HEK293 (cell line): ENCODE results near the gene CEP68.
A peak's percentile ranks its signal among the peaks of the same experiment; 100 is the strongest.

Experiments
- CTCF ChIA-PET: fragments of 350-600 bp; formaldehyde crosslinking; extraction: SDS; loops from one replicate; lab custom pipeline; 2021; ENCODE audit warnings: antibody characterized with exemption; lab: Yijun Ruan, JAX
- POLR2A ChIA-PET: fragments of 300-600 bp; formaldehyde crosslinking; extraction: SDS; loops from one replicate; lab custom pipeline; 2020; ENCODE audit warnings: antibody characterized with exemption, inconsistent platforms; lab: Yijun Ruan, JAX
- H3K27ac ChIP-seq: fragments of 200-500 bp; sonication (Bioruptor generic); 2 replicates; pipeline ENCODE4 v1.5.1; 2014; ENCODE audit warnings: low read depth, low read length, control low read depth, inconsistent platforms; ENCODE audit errors: extremely low read depth
- H3K36me3 ChIP-seq, 2 experiments: fragments of 200-500 bp in 1 of 2; sonication (Bioruptor generic) in 1 of 2; 1 replicate in 1 of 2; 2 replicates in 1 of 2; pipeline ENCODE4 v1.5.1; 2014 to 2017; ENCODE audit warnings: inconsistent platforms in 2 of 2, low read length in 2 of 2; ENCODE audit not compliant: control insufficient read depth in 2 of 2, insufficient read depth in 1 of 2
- H3K4me1 ChIP-seq: fragments of 200-500 bp; sonication (Bioruptor generic); 2 replicates; pipeline ENCODE4 v1.5.1; 2014; ENCODE audit warnings: mild to moderate bottlenecking, low read length, inconsistent platforms; ENCODE audit not compliant: control insufficient read depth, insufficient read depth
- H3K4me3 ChIP-seq: 2 replicates; pipeline ENCODE4 v1.5.1; 2011; ENCODE audit warnings: low read depth, mild to moderate bottlenecking, control low read depth, low read length, moderate library complexity
- H3K9me3 ChIP-seq: fragments of 200-500 bp; sonication (Bioruptor generic); 2 replicates; pipeline ENCODE4 v1.5.1; 2014; ENCODE audit warnings: low read depth, low read length, inconsistent platforms; ENCODE audit not compliant: control insufficient read depth, insufficient read depth
- CTCF ChIP-seq: fragments of 450-650 bp; formaldehyde crosslinking; IDR thresholded peaks from 2 replicates; pipeline ENCODE4 v1.5.1; 2016; ENCODE audit warnings: missing biosample characterization, missing genetic modification characterization
- FEZF1 ChIP-seq: fragments of 450-650 bp; formaldehyde crosslinking; IDR thresholded peaks from 2 replicates; pipeline ENCODE4 v1.5.1; 2016; ENCODE audit warnings: missing biosample characterization, missing genetic modification characterization
- GLI2 ChIP-seq: fragments of 450-650 bp; formaldehyde crosslinking; IDR thresholded peaks from 2 replicates; pipeline ENCODE4; 2017; ENCODE audit warnings: missing biosample characterization, missing genetic modification characterization, low read depth, borderline replicate concordance
- HOXA7 ChIP-seq: sonication (generic); formaldehyde crosslinking; IDR thresholded peaks from 2 replicates; pipeline ENCODE4 v1.8.1; 2022; ENCODE audit warnings: missing genetic modification reagents, borderline replicate concordance
- IKZF3 ChIP-seq: fragments of 450-650 bp; IDR thresholded peaks from 2 replicates; pipeline ENCODE4 v1.5.0; 2018; ENCODE audit warnings: missing biosample characterization, mild to moderate bottlenecking, missing genetic modification characterization, moderate library complexity
- MZF1 ChIP-seq: fragments of 450-650 bp; formaldehyde crosslinking; IDR thresholded peaks from 2 replicates; pipeline ENCODE4 v1.5.1; 2017; ENCODE audit warnings: missing biosample characterization, missing genetic modification characterization, borderline replicate concordance
- PRDM10 ChIP-seq: fragments of 450-650 bp; formaldehyde crosslinking; IDR thresholded peaks from 2 replicates; pipeline ENCODE4 v1.5.1; 2016; ENCODE audit warnings: missing biosample characterization, missing genetic modification characterization
- SCRT2 ChIP-seq: fragments of 450-650 bp; formaldehyde crosslinking; IDR thresholded peaks from 2 replicates; pipeline ENCODE4 v1.5.1; 2016; ENCODE audit warnings: missing biosample characterization, missing genetic modification characterization
- SETDB1 ChIP-seq: IDR thresholded peaks from one replicate; pipeline ENCODE4 v1.6.1; 2017; ENCODE audit warnings: mild to moderate bottlenecking, low read length, moderate library complexity, mixed read lengths; ENCODE audit not compliant: insufficient read length
- SP7 ChIP-seq: fragments of 450-650 bp; formaldehyde crosslinking; IDR thresholded peaks from 2 replicates; pipeline ENCODE4 v1.5.1; 2016; ENCODE audit warnings: missing biosample characterization, missing genetic modification characterization
- TRIM28 ChIP-seq: IDR thresholded peaks from 2 replicates; pipeline ENCODE4 v1.6.1; 2011; ENCODE audit warnings: low read length, control low read depth, borderline replicate concordance
- WT1 ChIP-seq: fragments of 450-650 bp; formaldehyde crosslinking; IDR thresholded peaks from 2 replicates; pipeline ENCODE4 v1.5.1; 2016; ENCODE audit warnings: missing biosample characterization, missing genetic modification characterization
- ZBTB17 ChIP-seq: fragments of 450-650 bp; formaldehyde crosslinking; IDR thresholded peaks from 2 replicates; pipeline ENCODE4 v1.5.1; 2016; ENCODE audit warnings: missing biosample characterization, missing genetic modification characterization
- ZFP3 ChIP-seq: fragments of 450-650 bp; formaldehyde crosslinking; IDR thresholded peaks from 2 replicates; pipeline ENCODE4 v1.5.1; 2016; ENCODE audit warnings: low read depth, missing biosample characterization, missing genetic modification characterization
- ZFP41 ChIP-seq: fragments of 450-650 bp; formaldehyde crosslinking; IDR thresholded peaks from 2 replicates; pipeline ENCODE4 v1.5.1; 2016; ENCODE audit warnings: missing biosample characterization, missing genetic modification characterization, borderline replicate concordance
- ZNF140 ChIP-seq: fragments of 450-650 bp; formaldehyde crosslinking; IDR thresholded peaks from 2 replicates; pipeline ENCODE4 v1.5.1; 2016; ENCODE audit warnings: missing biosample characterization, missing genetic modification characterization
- ZNF24 ChIP-seq: fragments of 450-650 bp; formaldehyde crosslinking; IDR thresholded peaks from 2 replicates; pipeline ENCODE4 v1.5.1; 2016; ENCODE audit warnings: missing biosample characterization, missing genetic modification characterization
- ZNF311 ChIP-seq: fragments of 450-650 bp; formaldehyde crosslinking; IDR thresholded peaks from 2 replicates; pipeline ENCODE4 v1.5.1; 2017; ENCODE audit warnings: missing biosample characterization, missing genetic modification characterization, borderline replicate concordance
- ZNF391 ChIP-seq: fragments of 450-650 bp; formaldehyde crosslinking; IDR thresholded peaks from 2 replicates; pipeline ENCODE4 v1.5.1; 2016; ENCODE audit warnings: low read depth, missing biosample characterization, missing genetic modification characterization, borderline replicate concordance
- ZNF394 ChIP-seq: fragments of 450-650 bp; formaldehyde crosslinking; IDR thresholded peaks from 2 replicates; pipeline ENCODE4 v1.5.1; 2016; ENCODE audit warnings: missing biosample characterization, missing genetic modification characterization, mild to moderate bottlenecking, moderate library complexity, borderline replicate concordance
- ZNF449 ChIP-seq: fragments of 450-650 bp; formaldehyde crosslinking; IDR thresholded peaks from 2 replicates; pipeline ENCODE4 v1.5.1; 2017; ENCODE audit warnings: missing biosample characterization, mild to moderate bottlenecking, missing genetic modification characterization, moderate library complexity
- ZNF555 ChIP-seq: fragments of 450-650 bp; formaldehyde crosslinking; conservative IDR thresholded peaks from 2 replicates; pipeline ENCODE4 v1.5.1; 2017; ENCODE audit warnings: missing biosample characterization, mild to moderate bottlenecking, missing genetic modification characterization, inconsistent platforms
- ZNF600 ChIP-seq: fragments of 450-650 bp; formaldehyde crosslinking; IDR thresholded peaks from 2 replicates; pipeline ENCODE4 v1.5.1; 2016; ENCODE audit warnings: missing biosample characterization, missing genetic modification characterization
- ZNF654 ChIP-seq: fragments of 450-650 bp; formaldehyde crosslinking; IDR thresholded peaks from 2 replicates; pipeline ENCODE4 v1.5.1; 2016; ENCODE audit warnings: low read depth, missing biosample characterization, missing genetic modification characterization
- ZNF660 ChIP-seq: fragments of 450-650 bp; IDR thresholded peaks from 2 replicates; pipeline ENCODE4 v1.5.1; 2018; ENCODE audit warnings: missing biosample characterization, mild to moderate bottlenecking, missing genetic modification characterization
- ZNF837 ChIP-seq: fragments of 450-650 bp; formaldehyde crosslinking; IDR thresholded peaks from 2 replicates; pipeline ENCODE4 v1.5.1; 2016; ENCODE audit warnings: missing biosample characterization, missing genetic modification characterization
- ZSCAN18 ChIP-seq: fragments of 450-650 bp; formaldehyde crosslinking; IDR thresholded peaks from 2 replicates; pipeline ENCODE4 v1.5.1; 2016; ENCODE audit warnings: missing biosample characterization, missing genetic modification characterization
- ZSCAN4 ChIP-seq: fragments of 450-650 bp; formaldehyde crosslinking; IDR thresholded peaks from 2 replicates; pipeline ENCODE4 v1.5.1; 2017; ENCODE audit warnings: missing biosample characterization, missing genetic modification characterization

The CEP68 gene

GRCh38 chr2:65064728-65065552 is 8.7 kb downstream of the CEP68 start:
- Histone ChIP-seq H3K36me3 (peaks cover 0 to 12% of the 10 kb centered on the region in 2 experiments; a peak in 1 of 3 replicates), H3K9me3 (no peaks in the 10 kb centered on the region), H3K27ac (no peak overlapping the region), H3K4me1 (no peaks in the 10 kb centered on the region), H3K4me3 (no peak overlapping the region)
- ChIA-PET POLR2A (interaction anchor here (1.0 to 1.8 kb wide), 2 partner anchors 9 to 65 kb away, joined by 6 to 7 read pairs; partner anchors contain the start of genes CEP68 and RAB1A), CTCF (interaction anchor here (0.6 to 2.4 kb wide), 24 partner anchors 9 to 509 kb away, joined by 3 to 16 read pairs (median 4); partner anchors contain the start of gene CEP68)
- TF ChIP-seq ZNF654 (tag by site-specific recombination) (peak; percentile 86), ZBTB17 (tag by site-specific recombination) (peak; percentile 74), GLI2 (tag by site-specific recombination) (no peak), FEZF1 (tag by site-specific recombination) (peak; percentile 53; the same call in 1 of the 2 replicates), MZF1 (tag by site-specific recombination) (no peak), TRIM28 (no peak), ZFP3 (tag by site-specific recombination) (no peak), PRDM10 (tag by site-specific recombination) (no peak), ZNF660 (tag by site-specific recombination) (no peak), ZNF391 (no peak), ZSCAN18 (tag by site-specific recombination) (no peak), WT1 (tag by site-specific recombination) (no peak), ZNF140 (tag by site-specific recombination) (no peak), ZNF394 (0 out of 2 replicates have a peak, but pooled peaks have one; percentile 25), ZNF449 (peak; percentile 26; the same call in 1 of the 2 replicates), ZNF555 (tag by site-specific recombination) (no peak), ZNF837 (tag by site-specific recombination) (no peak), SP7 (tag by site-specific recombination) (no peak), HOXA7 (no peak), ZNF600 (tag by site-specific recombination) (0 out of 2 replicates have a peak, but pooled peaks have one; percentile 24), ZFP41 (tag by site-specific recombination) (no peak), ZNF311 (tag by site-specific recombination) (no peak), SETDB1 (no peak), IKZF3 (tag by site-specific recombination) (no peak), CTCF (tag by site-specific recombination) (peak; percentile 86), ZSCAN4 (peak; percentile 70; the same call in 1 of the 2 replicates), ZNF24 (no peak), SCRT2 (tag by site-specific recombination) (0 out of 2 replicates have a peak, but pooled peaks have one; percentile 8)
